RWPE2 (cell line): Measurements from ENCODE around the gene IRS2.

Source experiments
- ATAC-seq: fragments of 200-7000 bp; cut with Tn5 transposase; 3 replicates; pipeline ENCODE4 v1.9.1; 2021; ENCODE audit warnings: low read depth
- DNase-seq: peaks from one replicate; pipeline ENCODE4 v3.0.0-alpha.2; 2020; ENCODE audit warnings: low spot score
- H3K27ac ChIP-seq: fragments of 450-650 bp; 2 replicates; pipeline ENCODE4 v1.5.1; 2017; ENCODE audit warnings: mild to moderate bottlenecking; ENCODE audit not compliant: poor library complexity, severe bottlenecking
- H3K27me3 ChIP-seq: fragments of 250-450 bp; sonication (Bioruptor Pico); 2 replicates; pipeline ENCODE4 v1.5.1; 2021; ENCODE audit warnings: mild to moderate bottlenecking, moderate library complexity; ENCODE audit not compliant: insufficient read depth, poor library complexity, severe bottlenecking
- H3K36me3 ChIP-seq: fragments of 250-450 bp; sonication (Bioruptor Pico); 2 replicates; pipeline ENCODE4 v1.5.1; 2020; ENCODE audit warnings: low read depth, mild to moderate bottlenecking, moderate library complexity
- H3K4me1 ChIP-seq: fragments of 250-450 bp; sonication (Bioruptor Pico); 2 replicates; pipeline ENCODE4 v1.5.1; 2021; ENCODE audit warnings: mild to moderate bottlenecking, moderate library complexity; ENCODE audit not compliant: insufficient read depth, poor library complexity, severe bottlenecking
- H3K4me3 ChIP-seq: fragments of 250-450 bp; sonication (Bioruptor Pico); 2 replicates; pipeline ENCODE4 v1.5.1; 2021; ENCODE audit warnings: mild to moderate bottlenecking, moderate library complexity; ENCODE audit not compliant: severe bottlenecking
- H3K9me3 ChIP-seq: fragments of 250-450 bp; sonication (Bioruptor Pico); 2 replicates; pipeline ENCODE4 v1.5.1; 2021; ENCODE audit warnings: mild to moderate bottlenecking, moderate library complexity; ENCODE audit not compliant: severe bottlenecking
- CTCF ChIP-seq: fragments of 450-650 bp; IDR thresholded peaks from one replicate; pipeline ENCODE4 v1.5.1; 2017; ENCODE audit warnings: mild to moderate bottlenecking, moderate library complexity; ENCODE audit not compliant: poor library complexity, severe bottlenecking

The IRS2 gene

GRCh38 chr13:109816112-109816807 lies 29.9 kb upstream of the IRS2 start:
- Histone ChIP-seq H3K27ac (no peak overlapping the region), H3K4me3 (no peak overlapping the region), H3K4me1 (peaks cover 7% of the 10 kb centered on the region), H3K27me3 (no peaks in the 10 kb centered on the region), H3K36me3 (no peaks in the 10 kb centered on the region), H3K9me3 (no peaks in the 10 kb centered on the region)
- TF ChIP-seq CTCF, result no peak
- ATAC-seq, result no peak
- DNase-seq, result no peak

GRCh38 chr13:109815651-109816050 lies 29.3 kb upstream of the IRS2 start:
- Histone ChIP-seq H3K4me1 (peaks cover 7% of the 10 kb centered on the region), H3K36me3 (no peaks in the 10 kb centered on the region), H3K27me3 (no peaks in the 10 kb centered on the region), H3K9me3 (no peaks in the 10 kb centered on the region), H3K4me3 (no peak overlapping the region), H3K27ac (no peak overlapping the region)
- no peak for TF ChIP-seq CTCF
- DNase-seq (no peak), ATAC-seq (no peak)

- no peak overlapping the region for H3K27ac ChIP-seq
- DNase-seq, result no peak
- H3K4me3 ChIP-seq, result no peak overlapping the region
- no peak for ATAC-seq
- no peaks in the 10 kb centered on the region for H3K27me3 ChIP-seq
- TF ChIP-seq CTCF, result no peak
- H3K9me3 ChIP-seq, result no peaks in the 10 kb centered on the region
- no peaks in the 10 kb centered on the region for H3K36me3 ChIP-seq
- peaks cover 7% of the 10 kb centered on the region for H3K4me1 ChIP-seq
Observed at GRCh38 chr13:109813663-109814062, 27.3 kb upstream of the IRS2 start.

GRCh38 chr13:109812382-109812781 lies 26.0 kb upstream of the IRS2 start:
- Histone ChIP-seq H3K27ac (no peak overlapping the region), H3K9me3 (no peaks in the 10 kb centered on the region), H3K27me3 (no peaks in the 10 kb centered on the region), H3K36me3 (no peaks in the 10 kb centered on the region), H3K4me3 (no peak overlapping the region), H3K4me1 (peaks cover 7% of the 10 kb centered on the region)
- ATAC-seq (no peak), DNase-seq (no peak)
- no peak for TF ChIP-seq CTCF

- Histone ChIP-seq H3K27me3 (no peaks in the 10 kb centered on the region), H3K9me3 (no peaks in the 10 kb centered on the region), H3K4me1 (no peaks in the 10 kb centered on the region), H3K36me3 (no peaks in the 10 kb centered on the region), H3K4me3 (no peak overlapping the region), H3K27ac (no peak overlapping the region)
- ATAC-seq, result no peak
- DNase-seq, result no peak
- no peak for TF ChIP-seq CTCF
Observed at GRCh38 chr13:109810761-109811510, 24.6 kb upstream of the IRS2 start.
